ENCODE data around the gene DNAJC17.

DNAJC17 gene

GRCh38 chr15:40831861-40832260 is 24.6 kb upstream of the DNAJC17 start:
- Histone ChIP-seq H3K27ac (ENCODE audit: low read depth in 2 of 2, low read length in 2 of 2) (no peak overlapping the region), H3K4me1 (ENCODE audit: control insufficient read depth in 2 of 2, insufficient read depth in 2 of 2, low read length in 2 of 2) (peaks cover 9 to 12% of the 10 kb centered on the region in 2 donors), H3K9ac (ENCODE audit: low read depth in 1 of 2, low read length in 2 of 2) (no peak overlapping the region), H3K27me3 (ENCODE audit: control insufficient read depth in 2 of 2, insufficient read depth in 2 of 2, low read length in 2 of 2) (no peaks in the 10 kb centered on the region), H3K9me3 (ENCODE audit: control insufficient read depth in 2 of 2, low read length in 2 of 2) (no peaks in the 10 kb centered on the region), H3K4me3 (ENCODE audit: low read length in 2 of 2) (no peak overlapping the region), H3K36me3 (ENCODE audit: control insufficient read depth in 2 of 2, insufficient read depth in 2 of 2, low read length in 2 of 2) (peaks cover 0 to 3% of the 10 kb centered on the region in 2 donors)

GRCh38 chr15:40830884-40831283 is 23.6 kb upstream of the DNAJC17 start:
- Histone ChIP-seq H3K27me3 (ENCODE audit: control insufficient read depth in 2 of 2, insufficient read depth in 2 of 2, low read length in 2 of 2) (no peaks in the 10 kb centered on the region), H3K27ac (ENCODE audit: low read depth in 2 of 2, low read length in 2 of 2) (no peak overlapping the region), H3K9me3 (ENCODE audit: control insufficient read depth in 2 of 2, low read length in 2 of 2) (no peaks in the 10 kb centered on the region), H3K4me3 (ENCODE audit: low read length in 2 of 2) (no peak overlapping the region), H3K36me3 (ENCODE audit: control insufficient read depth in 2 of 2, insufficient read depth in 2 of 2, low read length in 2 of 2) (peaks cover 0 to under 1% of the 10 kb centered on the region in 2 donors), H3K4me1 (ENCODE audit: control insufficient read depth in 2 of 2, insufficient read depth in 2 of 2, low read length in 2 of 2) (peaks cover 18 to 22% of the 10 kb centered on the region in 2 donors), H3K9ac (ENCODE audit: low read depth in 1 of 2, low read length in 2 of 2) (no peak overlapping the region)

DNA sequence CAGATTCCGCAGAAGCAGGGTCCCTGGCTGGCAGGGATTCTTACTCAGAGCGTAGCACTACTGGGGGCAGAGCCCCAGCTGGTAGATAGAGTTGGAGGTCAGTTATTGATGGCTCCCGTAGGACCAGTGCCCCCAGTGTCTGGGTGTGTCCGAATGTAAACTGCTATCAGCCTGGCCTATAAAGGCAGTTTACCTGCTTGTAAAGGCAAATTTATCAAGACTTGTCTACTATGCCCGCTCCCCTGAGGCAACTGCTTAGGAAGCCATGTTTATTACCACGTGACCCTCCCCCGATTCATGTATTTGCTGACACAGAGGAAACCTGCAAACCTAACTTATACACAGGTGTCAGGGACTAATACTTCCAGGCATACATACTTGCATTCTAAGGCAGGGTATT is 21.8 kb upstream of the DNAJC17 start:
- H3K27ac ChIP-seq (ENCODE audit: low read depth in 2 of 2, low read length in 2 of 2) = peak overlapping the region; percentile 94 to 96
- peak overlapping the region; percentile 81 for H3K4me3 ChIP-seq (ENCODE audit: low read length in 2 of 2)
- H3K9ac ChIP-seq (ENCODE audit: low read depth in 1 of 2, low read length in 2 of 2) = peak overlapping the region in 1 of 2 donors; percentile 86
- H3K27me3 ChIP-seq (ENCODE audit: control insufficient read depth in 2 of 2, insufficient read depth in 2 of 2, low read length in 2 of 2) = no peaks in the 10 kb centered on the region
- no peaks in the 10 kb centered on the region for H3K9me3 ChIP-seq (ENCODE audit: control insufficient read depth in 2 of 2, low read length in 2 of 2)
- H3K4me1 ChIP-seq (ENCODE audit: control insufficient read depth in 2 of 2, insufficient read depth in 2 of 2, low read length in 2 of 2) = peaks cover 24 to 38% of the 10 kb centered on the region in 2 donors
- H3K36me3 ChIP-seq (ENCODE audit: control insufficient read depth in 2 of 2, insufficient read depth in 2 of 2, low read length in 2 of 2) = no peaks in the 10 kb centered on the region

- H3K4me1 ChIP-seq (ENCODE audit: control insufficient read depth in 2 of 2, insufficient read depth in 2 of 2, low read length in 2 of 2) = peaks cover 27 to 44% of the 10 kb centered on the region in 2 donors
- H3K9ac ChIP-seq (ENCODE audit: low read depth in 1 of 2, low read length in 2 of 2) = peak within 1 kb of the TSS; percentile 83 to 86
These were observed 21.3 kb upstream of the DNAJC17 start, which contains the start of gene PPP1R14D for GRCh38 chr15:40828447-40829036. Gene PPP1R14D, minus strand, starts transcription at chr15:40828708. Its CDS starts 67 bp downstream, at chr15:40828641.

DNA sequence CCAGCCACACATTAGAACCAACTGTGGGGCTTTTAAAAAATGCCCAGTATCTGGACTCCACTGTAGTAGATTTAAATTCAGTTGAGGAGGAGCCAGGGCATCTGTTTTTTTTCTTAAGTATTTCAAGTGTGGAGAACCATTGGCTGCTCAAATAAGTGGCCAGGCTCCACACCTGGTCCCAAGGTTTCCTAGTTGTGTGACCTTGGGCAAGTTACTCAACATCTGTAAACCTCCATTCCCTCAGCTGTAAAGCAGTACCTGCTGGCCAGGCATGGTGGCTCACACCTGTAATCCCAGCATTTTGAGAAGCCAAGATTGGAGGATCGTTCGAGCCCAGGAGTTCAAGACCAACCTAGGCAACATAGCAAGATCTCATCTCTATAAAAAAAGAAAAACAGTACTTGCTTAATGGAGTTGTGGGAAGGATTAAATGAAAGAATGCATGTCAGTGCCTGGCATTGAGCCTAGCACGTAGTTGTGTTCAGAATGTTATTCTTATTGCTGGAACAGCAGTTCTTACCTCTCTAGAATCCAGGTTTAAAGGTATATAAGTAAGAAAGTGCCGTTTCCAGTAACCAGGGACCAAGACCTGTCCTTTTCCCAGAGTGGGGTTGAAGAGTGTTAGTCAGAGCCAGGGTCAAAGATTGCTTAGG is 19.3 kb upstream of the DNAJC17 start:
- Histone ChIP-seq H3K4me3 (ENCODE audit: low read length in 2 of 2) (peak overlapping the region; percentile 81), H3K36me3 (ENCODE audit: control insufficient read depth in 2 of 2, insufficient read depth in 2 of 2, low read length in 2 of 2) (no peaks in the 10 kb centered on the region), H3K4me1 (ENCODE audit: control insufficient read depth in 2 of 2, insufficient read depth in 2 of 2, low read length in 2 of 2) (peaks cover 27 to 48% of the 10 kb centered on the region in 2 donors), H3K27ac (ENCODE audit: low read depth in 2 of 2, low read length in 2 of 2) (peak overlapping the region; percentile 89 to 96), H3K9ac (ENCODE audit: low read depth in 1 of 2, low read length in 2 of 2) (peak overlapping the region; percentile 41 to 62), H3K27me3 (ENCODE audit: control insufficient read depth in 2 of 2, insufficient read depth in 2 of 2, low read length in 2 of 2) (no peaks in the 10 kb centered on the region), H3K9me3 (ENCODE audit: control insufficient read depth in 2 of 2, low read length in 2 of 2) (no peaks in the 10 kb centered on the region)

More at GRCh38 chr15:40828447-40829036, 21.3 kb upstream of the DNAJC17 start, which contains the start of gene PPP1R14D:
- Histone ChIP-seq H3K4me3 (ENCODE audit: low read length in 2 of 2) (peak within 1 kb of the TSS; percentile 81), H3K9me3 (ENCODE audit: control insufficient read depth in 2 of 2, low read length in 2 of 2) (no peaks in the 10 kb centered on the region), H3K36me3 (ENCODE audit: control insufficient read depth in 2 of 2, insufficient read depth in 2 of 2, low read length in 2 of 2) (no peaks in the 10 kb centered on the region), H3K27ac (ENCODE audit: low read depth in 2 of 2, low read length in 2 of 2) (peak within 1 kb of the TSS; percentile 94 to 96), H3K27me3 (ENCODE audit: control insufficient read depth in 2 of 2, insufficient read depth in 2 of 2, low read length in 2 of 2) (no peaks in the 10 kb centered on the region)

DNA sequence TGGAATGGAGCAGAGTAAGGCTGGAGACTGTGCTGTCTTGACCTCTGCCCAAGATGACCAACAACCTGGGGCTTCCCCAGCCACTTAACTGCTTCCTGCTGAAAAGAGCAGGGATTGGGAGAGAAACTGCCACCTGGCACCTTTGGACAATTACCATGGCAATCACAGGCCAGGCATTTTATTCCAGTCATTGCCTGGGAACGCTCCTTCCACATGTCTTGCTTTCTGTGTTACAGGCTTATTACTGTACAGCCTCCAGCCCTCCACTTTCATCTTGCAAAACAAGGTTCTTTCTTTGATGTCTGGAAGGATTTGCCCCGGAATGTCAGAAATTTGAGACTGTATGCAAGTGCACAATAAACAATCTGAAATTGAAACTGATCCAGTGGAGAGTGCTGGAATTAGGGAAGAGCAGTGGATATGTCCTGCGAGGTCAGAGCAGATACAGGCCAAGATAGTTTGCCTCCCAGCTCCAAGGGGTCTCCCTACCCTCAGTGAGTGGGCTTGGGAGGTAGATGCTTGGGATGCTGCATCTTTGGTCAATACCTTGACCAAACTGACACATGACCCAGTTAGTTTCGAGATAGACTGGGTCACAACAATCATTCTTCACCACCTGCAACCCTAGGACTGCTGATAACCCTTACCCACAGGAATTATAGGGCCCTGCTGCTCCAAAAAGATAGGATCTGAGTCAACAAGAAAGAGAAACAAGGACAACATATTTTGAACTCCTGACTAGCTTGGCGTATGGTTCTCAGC is 18.6 kb upstream of the DNAJC17 start:
- H3K4me3 ChIP-seq (ENCODE audit: low read length in 2 of 2) = peak overlapping the region; percentile 81
- peak overlapping the region; percentile 56 to 62 for H3K9ac ChIP-seq (ENCODE audit: low read depth in 1 of 2, low read length in 2 of 2)
- peak overlapping the region; percentile 89 to 96 for H3K27ac ChIP-seq (ENCODE audit: low read depth in 2 of 2, low read length in 2 of 2)

DNA sequence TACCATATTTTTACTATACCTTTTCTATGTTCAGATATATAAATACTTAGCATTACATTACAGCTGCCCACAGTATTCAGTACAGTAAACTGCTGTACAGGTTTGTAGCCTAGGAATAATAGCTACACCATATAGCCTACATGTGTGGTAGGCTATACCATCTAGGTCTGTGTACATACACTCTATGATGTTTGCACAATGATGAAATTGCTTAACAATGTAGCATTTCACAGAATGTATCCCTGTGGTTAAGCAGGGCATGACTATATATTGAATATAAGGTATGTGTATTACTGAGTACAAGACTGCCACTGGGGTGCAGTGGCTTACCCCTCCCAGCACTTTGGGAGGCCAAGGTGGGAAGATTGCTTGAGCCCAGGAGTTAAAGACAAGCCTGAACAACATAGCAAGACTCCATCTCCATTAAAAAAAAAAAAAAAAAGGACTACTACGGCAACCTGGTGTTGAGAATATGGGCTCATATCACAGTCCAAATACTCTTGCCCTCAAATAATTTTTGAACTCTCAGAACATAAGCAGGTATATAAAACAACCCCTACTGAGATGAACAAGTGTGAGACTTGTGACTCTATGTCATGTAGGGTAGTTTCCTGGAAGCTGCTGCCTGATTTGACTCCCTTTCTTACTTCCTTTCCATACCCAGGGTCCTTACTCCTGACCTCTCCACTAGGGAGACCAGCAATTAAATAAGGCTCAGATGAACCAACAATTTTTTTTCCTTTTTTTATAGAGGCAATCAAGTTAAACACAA is 16.5 kb upstream of the DNAJC17 start:
- Histone ChIP-seq H3K4me1 (ENCODE audit: control insufficient read depth in 2 of 2, insufficient read depth in 2 of 2, low read length in 2 of 2) (peaks cover 24 to 38% of the 10 kb centered on the region in 2 donors), H3K36me3 (ENCODE audit: control insufficient read depth in 2 of 2, insufficient read depth in 2 of 2, low read length in 2 of 2) (no peaks in the 10 kb centered on the region), H3K9ac (ENCODE audit: low read depth in 1 of 2, low read length in 2 of 2) (peak overlapping the region; percentile 24 to 43), H3K27me3 (ENCODE audit: control insufficient read depth in 2 of 2, insufficient read depth in 2 of 2, low read length in 2 of 2) (no peaks in the 10 kb centered on the region), H3K27ac (ENCODE audit: low read depth in 2 of 2, low read length in 2 of 2) (peak overlapping the region; percentile 61 to 65), H3K9me3 (ENCODE audit: control insufficient read depth in 2 of 2, low read length in 2 of 2) (no peaks in the 10 kb centered on the region), H3K4me3 (ENCODE audit: low read length in 2 of 2) (peak overlapping the region; percentile 7 to 22)

More for the DNA sequence above, 18.6 kb upstream of the DNAJC17 start:
- Histone ChIP-seq H3K9me3 (ENCODE audit: control insufficient read depth in 2 of 2, low read length in 2 of 2) (no peaks in the 10 kb centered on the region), H3K27me3 (ENCODE audit: control insufficient read depth in 2 of 2, insufficient read depth in 2 of 2, low read length in 2 of 2) (no peaks in the 10 kb centered on the region), H3K4me1 (ENCODE audit: control insufficient read depth in 2 of 2, insufficient read depth in 2 of 2, low read length in 2 of 2) (peaks cover 27 to 48% of the 10 kb centered on the region in 2 donors), H3K36me3 (ENCODE audit: control insufficient read depth in 2 of 2, insufficient read depth in 2 of 2, low read length in 2 of 2) (no peaks in the 10 kb centered on the region)

GRCh38 chr15:40821195-40821594 is 13.9 kb upstream of the DNAJC17 start:
- no peaks in the 10 kb centered on the region for H3K27me3 ChIP-seq (ENCODE audit: control insufficient read depth in 2 of 2, insufficient read depth in 2 of 2, low read length in 2 of 2)
- no peak overlapping the region for H3K9ac ChIP-seq (ENCODE audit: low read depth in 1 of 2, low read length in 2 of 2)
- H3K9me3 ChIP-seq (ENCODE audit: control insufficient read depth in 2 of 2, low read length in 2 of 2) = no peaks in the 10 kb centered on the region
- H3K27ac ChIP-seq (ENCODE audit: low read depth in 2 of 2, low read length in 2 of 2) = no peak overlapping the region
- H3K36me3 ChIP-seq (ENCODE audit: control insufficient read depth in 2 of 2, insufficient read depth in 2 of 2, low read length in 2 of 2) = no peaks in the 10 kb centered on the region
- H3K4me1 ChIP-seq (ENCODE audit: control insufficient read depth in 2 of 2, insufficient read depth in 2 of 2, low read length in 2 of 2) = peaks cover 12 to 29% of the 10 kb centered on the region in 2 donors
- H3K4me3 ChIP-seq (ENCODE audit: low read length in 2 of 2) = no peak overlapping the region

- Histone ChIP-seq H3K36me3 (ENCODE audit: control insufficient read depth in 2 of 2, insufficient read depth in 2 of 2, low read length in 2 of 2) (peaks cover 13 to 14% of the 10 kb centered on the region in 2 donors), H3K4me3 (ENCODE audit: low read length in 2 of 2) (no peak overlapping the region), H3K27me3 (ENCODE audit: control insufficient read depth in 2 of 2, insufficient read depth in 2 of 2, low read length in 2 of 2) (no peaks in the 10 kb centered on the region), H3K4me1 (ENCODE audit: control insufficient read depth in 2 of 2, insufficient read depth in 2 of 2, low read length in 2 of 2) (peaks cover 3 to 9% of the 10 kb centered on the region in 2 donors), H3K27ac (ENCODE audit: low read depth in 2 of 2, low read length in 2 of 2) (no peak overlapping the region), H3K9ac (ENCODE audit: low read depth in 1 of 2, low read length in 2 of 2) (no peak overlapping the region), H3K9me3 (ENCODE audit: control insufficient read depth in 2 of 2, low read length in 2 of 2) (no peaks in the 10 kb centered on the region)
These were observed 11.8 kb upstream of the DNAJC17 start for GRCh38 chr15:40819048-40819447.
